ENCODE data around the gene PHF14.

The PHF14 gene

GRCh38 chr7:11104578-11104977 lies 130.9 kb downstream of the PHF14 start:
- DNase-seq = no peak

DNA sequence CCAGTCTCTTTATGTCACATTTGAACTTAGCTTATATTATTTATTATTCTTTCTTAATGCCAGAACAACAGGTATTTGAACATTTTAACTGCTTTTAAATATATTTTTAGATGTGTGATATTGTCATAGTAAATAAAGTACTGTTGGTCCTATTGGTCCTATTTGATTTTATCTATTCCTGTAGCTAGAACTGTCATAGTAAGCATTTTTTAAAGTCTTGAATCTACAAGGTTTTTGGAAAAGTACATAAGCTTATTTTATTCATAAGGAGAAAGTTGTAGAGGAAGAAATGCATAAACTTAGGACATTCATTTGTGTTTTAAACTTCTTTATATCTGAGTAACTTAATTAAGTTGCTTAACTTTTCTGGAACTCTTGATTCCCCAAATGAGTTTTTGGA lies 136.0 kb downstream of the PHF14 start:
- no peak for DNase-seq

- DNase-seq = no peak
Observed at GRCh38 chr7:11120068-11120664, 146.5 kb downstream of the PHF14 start.

GRCh38 chr7:11120675-11121220 lies 147.1 kb downstream of the PHF14 start:
- no peak for DNase-seq

DNA sequence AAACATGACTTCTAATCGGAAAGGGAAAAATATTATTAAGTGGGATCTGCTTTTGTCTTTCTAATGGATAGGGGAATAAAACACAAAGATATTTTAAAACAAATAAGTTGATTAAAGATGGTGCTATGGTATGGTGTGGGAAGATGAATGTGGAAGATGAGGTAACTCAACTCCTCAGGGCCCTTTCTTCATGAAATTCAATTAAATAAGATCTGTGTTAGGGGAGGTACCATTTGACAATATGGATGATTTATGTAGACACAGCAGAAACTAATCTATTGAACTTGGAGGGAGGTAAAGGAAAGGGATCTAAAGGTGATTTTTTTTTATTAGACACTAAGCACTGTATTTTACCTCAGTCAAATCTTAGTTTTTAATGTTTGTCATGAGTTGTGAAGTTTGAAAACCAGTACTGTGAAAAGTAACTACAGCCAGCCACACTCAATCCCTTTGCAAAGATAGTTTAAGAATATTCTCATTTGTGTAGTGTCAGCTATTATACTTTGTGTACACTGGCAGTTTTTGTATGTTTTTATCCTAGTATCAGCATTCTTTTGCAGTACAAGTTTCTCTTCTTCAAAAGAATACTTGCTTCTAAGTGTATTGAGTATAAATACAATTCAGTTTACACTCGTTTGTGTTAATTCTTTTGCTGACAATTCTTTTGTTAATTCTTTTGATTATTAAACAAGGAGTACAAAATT lies 151.3 kb downstream of the PHF14 start:
- no peak for DNase-seq

- peak; percentile 26 for DNase-seq
Observed at GRCh38 chr7:11127114-11127785, 153.6 kb downstream of the PHF14 start.

GRCh38 chr7:11127988-11128387 lies 154.3 kb downstream of the PHF14 start:
- peak; percentile 7 for DNase-seq

DNA sequence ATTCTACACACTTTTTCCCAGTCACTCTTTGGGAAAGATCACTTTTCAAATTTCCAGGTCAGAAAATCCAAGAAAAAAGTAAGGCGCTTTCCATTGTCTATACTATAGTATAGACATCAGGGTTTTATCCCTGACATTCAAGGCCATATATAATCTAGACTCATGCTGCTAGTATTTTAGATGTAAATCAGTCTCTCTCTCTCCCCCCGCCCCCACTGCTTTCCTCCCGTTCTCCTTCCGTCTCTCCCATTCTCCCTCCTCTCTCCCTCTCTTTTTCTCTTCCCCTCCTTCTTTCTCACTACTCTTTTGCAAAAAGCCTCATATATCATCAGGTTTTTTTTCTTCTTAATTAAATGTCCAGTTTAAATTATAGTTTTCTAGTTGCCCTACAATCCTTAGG lies 154.8 kb downstream of the PHF14 start:
- DNase-seq = no peak

DNA sequence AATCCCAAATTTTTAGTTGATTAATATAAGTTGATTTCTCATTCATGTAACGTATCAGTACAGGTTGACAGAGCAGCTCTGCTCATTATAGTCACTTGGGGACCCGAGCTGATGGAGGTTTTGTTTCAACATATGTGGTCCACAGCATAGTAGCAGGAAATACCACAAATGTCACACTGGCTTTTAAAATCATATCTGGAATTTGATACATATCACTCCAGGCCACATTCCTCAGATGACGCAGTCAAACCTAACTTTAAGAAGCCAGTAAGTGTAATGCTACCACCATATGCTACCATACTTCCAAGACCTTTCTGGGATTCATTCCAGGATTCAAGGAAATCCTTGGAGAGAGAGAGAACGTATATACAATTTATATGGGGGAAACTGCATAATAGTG lies 156.3 kb downstream of the PHF14 start:
- DNase-seq = peak; percentile 97

GRCh38 chr7:11130601-11131000 lies 156.9 kb downstream of the PHF14 start:
- no peak for DNase-seq

DNA sequence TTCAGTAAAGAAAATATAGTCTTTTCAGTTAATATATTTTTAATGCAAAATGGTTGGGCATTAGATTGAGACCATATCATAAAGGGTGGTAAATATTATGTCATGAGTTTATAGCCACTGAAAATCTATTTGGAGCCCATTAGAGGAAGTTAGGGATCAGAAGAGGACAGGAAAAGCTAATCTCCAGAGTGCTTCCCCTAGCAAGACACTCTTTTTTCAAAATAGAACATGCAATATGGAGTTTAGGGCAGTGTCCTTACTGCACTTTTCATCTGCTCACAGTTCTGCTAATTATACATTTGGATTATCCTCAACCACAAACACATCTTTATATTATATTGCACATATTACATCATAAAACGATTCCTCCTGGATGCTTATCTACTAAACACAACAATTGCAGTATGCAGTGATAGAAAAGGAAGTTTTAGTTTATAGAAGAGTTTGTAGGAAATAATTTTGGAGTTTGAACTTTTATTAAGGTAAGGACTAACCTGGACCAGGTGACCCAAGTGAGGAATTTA lies 159.8 kb downstream of the PHF14 start:
- no peak for DNase-seq

DNA sequence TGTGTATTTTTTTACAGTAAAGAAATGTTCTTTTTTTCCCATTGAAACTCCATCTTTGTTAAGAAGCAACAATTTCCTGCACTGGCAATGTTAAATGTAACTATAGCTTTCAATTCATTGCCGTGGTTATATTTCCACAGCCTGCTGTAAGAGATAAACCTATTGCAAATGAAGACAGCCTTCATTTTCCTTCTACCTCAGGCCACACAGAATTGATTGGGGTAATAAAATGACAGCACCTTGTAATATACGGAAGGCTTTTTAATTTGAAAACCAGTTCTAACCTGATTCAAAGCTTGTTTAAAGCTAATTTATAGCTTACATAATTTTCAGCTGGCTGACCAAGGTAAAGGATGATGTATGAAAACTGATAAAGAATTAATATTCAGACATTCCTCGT lies 161.9 kb downstream of the PHF14 start:
- no peak for DNase-seq

DNA sequence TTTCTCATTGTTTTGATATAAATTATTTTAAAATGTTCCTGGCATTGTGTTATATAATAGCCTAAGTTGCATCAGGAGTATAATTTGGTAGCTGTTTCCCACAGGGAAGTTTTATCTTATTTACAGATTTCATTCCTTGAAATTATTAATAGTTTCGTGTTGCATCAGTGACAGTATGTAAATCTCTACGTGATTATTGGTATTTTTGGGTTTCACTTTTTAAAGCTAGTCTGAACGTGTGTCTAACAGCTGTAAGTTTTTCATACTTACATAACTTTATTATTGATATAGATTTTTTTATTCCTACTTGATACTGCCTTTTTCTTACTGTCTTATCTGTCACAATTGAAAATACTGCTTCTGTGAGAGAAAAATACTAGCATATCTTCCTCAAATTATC lies 167.9 kb downstream of the PHF14 start:
- no peak for DNase-seq

DNA sequence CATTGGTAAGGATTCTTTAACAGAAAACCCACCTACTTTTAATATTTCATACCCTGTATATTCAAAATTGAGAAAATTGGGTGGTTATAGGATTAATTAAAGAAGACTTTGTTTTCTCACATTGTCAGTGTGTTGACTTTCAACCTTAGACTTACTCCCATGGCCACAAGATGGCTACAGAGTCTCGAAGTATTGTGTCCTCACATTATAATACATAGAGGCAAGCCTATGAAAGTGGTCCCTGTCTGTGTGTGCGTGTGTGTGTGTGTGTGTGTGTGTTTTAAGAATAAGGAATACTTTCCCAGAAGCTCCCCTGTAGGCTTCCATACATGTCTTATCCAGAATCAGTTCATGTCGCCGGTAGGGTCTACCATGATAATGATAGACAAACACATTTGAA lies 180.0 kb downstream of the PHF14 start:
- no peak for DNase-seq

- peak; percentile 46 for DNase-seq
Observed at GRCh38 chr7:11155883-11156282, 182.2 kb downstream of the PHF14 start.

DNA sequence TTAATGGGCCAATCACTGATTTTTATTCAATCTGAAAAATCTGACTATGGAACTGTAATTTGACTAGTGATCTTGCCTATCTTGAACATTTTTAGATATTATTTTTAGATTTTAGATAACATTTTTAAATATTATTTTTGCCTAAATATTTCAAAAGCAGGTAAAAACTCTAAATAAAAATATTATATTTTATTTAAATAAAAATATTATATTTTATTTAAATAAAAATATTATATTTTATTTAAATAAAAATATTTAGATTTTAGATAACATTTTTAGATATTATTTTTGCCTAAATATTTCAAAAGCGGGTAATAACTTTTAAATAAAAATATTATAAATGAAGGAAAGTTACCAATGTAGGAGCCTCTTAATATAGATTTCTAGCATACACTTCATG lies 187.8 kb downstream of the PHF14 start:
- no peak for DNase-seq

DNA sequence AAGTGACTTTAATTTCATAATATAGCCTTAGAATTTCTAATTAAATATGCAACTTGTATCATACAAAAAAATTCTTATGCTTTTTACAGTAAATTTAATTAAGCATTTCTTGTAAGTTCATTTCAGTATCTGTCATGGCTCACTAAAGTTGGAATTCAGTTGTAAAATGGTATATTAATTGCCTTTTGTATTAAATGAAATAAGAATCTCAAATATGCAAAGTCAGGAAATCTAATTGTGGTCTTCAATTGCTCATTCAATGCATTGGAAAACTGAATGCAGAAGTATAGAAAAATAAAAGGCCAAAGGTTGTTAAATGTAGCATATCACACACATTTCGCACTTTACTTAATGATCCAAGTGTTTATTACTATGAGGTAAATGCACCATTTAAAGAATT lies 189.5 kb downstream of the PHF14 start:
- no peak for DNase-seq

GRCh38 chr7:11166051-11166450 lies 192.4 kb downstream of the PHF14 start:
- DNase-seq = no peak

GRCh38 chr7:11168650-11169170 lies 195.0 kb downstream of the PHF14 start:
- DNase-seq = no peak

DNA sequence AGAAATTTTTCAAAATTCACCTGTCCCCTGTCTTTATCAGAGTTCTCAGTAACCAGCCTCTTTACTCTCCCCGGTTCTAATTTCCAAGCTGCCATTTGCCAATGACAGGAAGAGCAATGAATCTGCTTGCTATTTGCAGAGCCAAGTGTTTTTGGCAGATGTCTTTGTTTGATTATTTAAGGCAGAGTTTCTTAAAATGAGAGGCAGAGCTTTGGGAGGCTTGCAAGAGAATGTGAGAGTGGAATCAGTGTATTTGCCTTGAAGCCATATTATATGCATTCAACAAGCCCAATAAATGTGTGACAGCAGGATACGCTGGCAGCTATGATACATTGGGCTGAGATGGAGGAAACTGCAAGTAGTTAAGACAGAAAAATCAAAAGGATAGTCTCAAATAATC lies 196.5 kb downstream of the PHF14 start:
- no peak for DNase-seq

GRCh38 chr7:11170863-11171568 lies 197.3 kb downstream of the PHF14 start:
- no peak for DNase-seq

DNA sequence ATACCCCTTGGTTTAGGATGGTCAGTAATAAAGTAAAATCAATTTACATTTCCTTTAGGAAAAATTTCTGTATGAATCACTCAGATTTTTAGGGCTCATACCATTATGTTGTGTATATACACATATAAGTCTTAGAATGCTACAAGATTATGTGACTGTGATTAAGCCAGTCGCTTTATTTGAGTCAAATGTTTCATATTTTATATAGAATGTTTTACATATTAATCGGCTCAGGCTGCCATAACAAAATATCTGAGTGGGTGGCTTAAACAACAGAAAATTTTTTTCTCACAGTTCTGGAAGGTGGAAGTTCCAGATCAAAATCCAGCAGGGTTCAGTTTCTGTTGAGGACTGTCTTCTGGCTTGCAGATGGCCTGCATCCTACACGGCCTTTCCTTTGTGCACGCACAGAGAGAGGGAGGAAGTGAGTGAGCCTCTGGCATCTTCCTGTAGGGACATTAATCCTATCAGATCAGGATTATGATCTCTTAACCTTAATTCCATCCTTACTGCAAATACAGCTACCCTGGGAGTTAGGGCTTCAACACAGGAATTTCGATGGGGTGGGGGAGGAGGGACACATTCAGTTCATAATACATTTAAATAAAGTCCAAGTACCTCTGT lies 198.0 kb downstream of the PHF14 start:
- DNase-seq = no peak
